ENCODE measurements around the gene MCCD1. TPM values are rescaled to one million over a fixed set of nuclear protein-coding genes. Genes with fewer than 3 reads are reported as not detected.

Gene MCCD1
- total and polyA plus RNA-seq, 2 of the 13 experiments (the other 11 are each of a cell fraction or from before 2014, with no cell fraction given), result 0.15 TPM; not detected in 1

- TF ChIP-seq ZNF800 (CRISPR knock-in tag; IDR thresholded peaks at IDR 0.05) (no peak), MLXIP (CRISPR knock-in tag; IDR thresholded peaks at IDR 0.05; ENCODE audit: borderline replicate concordance) (no peak), ZNF577 (CRISPR knock-in tag; IDR thresholded peaks at IDR 0.05; ENCODE audit: borderline replicate concordance, low read depth) (no peak), DRAP1 (CRISPR knock-in tag; IDR thresholded peaks at IDR 0.05) (peak; percentile 68), ZNF761 (CRISPR knock-in tag; conservative IDR thresholded peaks at IDR 0.05) (no peak), IKZF1 (IDR thresholded peaks at IDR 0.05) (no peak), ZNF558 (CRISPR knock-in tag; IDR thresholded peaks at IDR 0.05; ENCODE audit: borderline replicate concordance) (peak; percentile 64; the same call in 1 of the 2 replicates), JUN (CRISPR knock-in tag; IDR thresholded peaks at IDR 0.05) (peak; percentile 64; the same call in 1 of the 2 replicates), NFKBIZ (CRISPR knock-in tag; IDR thresholded peaks at IDR 0.05) (peak; percentile 54; the same call in 1 of the 2 replicates), HCFC1 (IDR thresholded peaks at IDR 0.05; ENCODE audit: low read depth, low read length) (peak; percentile 91), LCORL (IDR thresholded peaks at IDR 0.05) (peak; percentile 56; the same call in 1 of the 2 replicates), LCORL (CRISPR knock-in tag; IDR thresholded peaks at IDR 0.05) (no peak), HOXA5 (CRISPR knock-in tag; IDR thresholded peaks at IDR 0.05) (no peak), CHCHD3 (CRISPR knock-in tag; IDR thresholded peaks at IDR 0.05) (no peak), HNRNPL (IDR thresholded peaks at IDR 0.05; ENCODE audit: low read depth, low read length) (no peak), U2AF2 (IDR thresholded peaks at IDR 0.05; ENCODE audit: low read depth, low read length) (no peak), BATF2 (CRISPR knock-in tag; IDR thresholded peaks at IDR 0.05) (peak; percentile 63; the same call in 1 of the 2 replicates), PRPF4 (IDR thresholded peaks at IDR 0.05; ENCODE audit: low read depth, low read length, poor library complexity, severe bottlenecking) (no peak), ZNF337 (CRISPR knock-in tag; IDR thresholded peaks at IDR 0.05; ENCODE audit: borderline replicate concordance, low read depth) (no peak), TCF7 (IDR thresholded peaks at IDR 0.05; ENCODE audit: low read depth) (no peak), TP53 (CRISPR knock-in tag; conservative IDR thresholded peaks at IDR 0.05) (no peak), SNAPC2 (CRISPR knock-in tag; IDR thresholded peaks at IDR 0.05) (no peak), KLF11 (CRISPR knock-in tag; IDR thresholded peaks at IDR 0.05) (peak; percentile 68)
These were observed 18.4 kb downstream of the MCCD1 start, which contains the start of gene NFKBIL1 (continued) for GRCh38 chr6:31546958-31547726.

All from HepG2 (cell line).